Colon (tissue), 2 donors: Measurements from ENCODE around the gene TUBA4B.

Experiments used
- FAIRE-seq: peaks from 2 replicates; lab custom pipeline; 2012; peaks lifted over from hg19 to GRCh38; lab: Jason Lieb, UNC
- donor health status: control.
- donor health status: control.

TUBA4B gene

GRCh38 chr2:219218732-219219701 lies 34.0 kb upstream of the TUBA4B start, which contains the start of gene ABCB6:
Gene ABCB6, minus strand, starts transcription at chr2:219218958. Its CDS starts 285 bp downstream, at chr2:219218673.
- FAIRE-seq, result no peak

GRCh38 chr2:219219784-219220532 lies 33.1 kb upstream of the TUBA4B start:
- FAIRE-seq, result no peak

- no peak for FAIRE-seq
Measured at GRCh38 chr2:219220652-219221402, 32.2 kb upstream of the TUBA4B start.

DNA sequence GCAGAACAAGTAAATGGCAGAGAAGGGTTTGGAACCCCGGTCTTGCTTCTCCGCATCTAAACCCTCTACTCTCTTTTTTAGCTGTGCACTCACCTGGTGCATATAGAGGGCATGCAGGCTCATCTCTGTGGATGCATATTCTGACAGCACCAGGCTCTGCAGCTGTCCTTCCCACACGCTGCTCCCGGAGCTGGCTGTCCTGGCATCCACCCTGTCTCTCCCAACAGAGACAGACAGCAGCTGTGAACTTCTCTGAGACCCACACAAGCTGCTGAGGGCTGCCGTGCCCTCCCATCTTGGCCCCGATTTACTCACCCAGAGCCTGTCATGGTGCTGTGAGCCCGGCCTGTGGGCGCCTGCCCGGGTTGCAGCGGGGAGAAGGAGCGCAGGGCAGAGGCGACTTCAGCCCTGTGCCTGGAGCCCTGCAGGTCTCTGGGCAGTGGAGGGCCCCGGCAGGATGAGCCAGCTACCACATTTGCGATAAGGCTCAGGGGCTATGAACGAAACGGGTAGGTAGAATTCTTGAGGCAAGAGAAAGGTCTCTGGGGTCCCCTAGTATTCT lies 31.0 kb upstream of the TUBA4B start:
- no peak for FAIRE-seq

DNA sequence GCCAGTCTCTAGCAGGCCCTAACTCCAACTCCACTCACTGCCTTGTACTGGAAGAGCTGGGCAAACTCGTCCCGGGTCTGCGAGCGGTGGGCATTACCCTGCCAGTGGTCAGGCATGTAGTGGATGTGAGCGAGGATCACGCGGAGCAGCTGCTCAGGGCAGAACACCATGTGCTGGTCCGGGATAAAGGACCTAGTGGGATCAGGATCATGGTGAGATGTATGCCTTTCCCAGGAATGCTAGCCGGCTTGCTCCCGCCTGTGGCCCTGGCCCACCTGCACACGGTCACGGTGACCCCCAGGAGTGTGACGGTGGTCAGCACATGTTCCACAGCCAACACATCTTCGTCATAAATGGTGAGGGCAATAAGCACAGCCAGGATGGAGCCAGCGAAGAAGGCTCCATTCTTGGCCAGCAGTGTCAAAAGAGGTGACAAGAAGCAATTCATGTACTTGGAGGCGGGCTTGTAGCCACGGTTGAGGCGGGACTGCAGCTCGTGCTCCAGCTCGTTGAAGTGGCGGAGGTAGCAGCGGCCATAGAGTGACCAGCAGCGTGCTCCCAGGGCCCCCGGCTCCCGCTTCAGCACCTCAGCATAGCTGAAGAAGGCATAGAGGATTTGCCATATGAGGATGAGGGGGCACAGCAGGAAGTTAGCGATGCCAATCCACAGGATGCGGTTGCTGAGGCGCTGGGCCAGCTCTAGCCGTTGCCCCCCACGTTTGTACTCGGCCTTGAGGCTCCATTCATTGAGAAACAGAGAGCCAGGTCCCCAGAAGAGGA lies 29.0 kb upstream of the TUBA4B start:
- FAIRE-seq, result no peak

GRCh38 chr2:219225350-219225749 lies 27.7 kb upstream of the TUBA4B start:
- FAIRE-seq, result no peak

DNA sequence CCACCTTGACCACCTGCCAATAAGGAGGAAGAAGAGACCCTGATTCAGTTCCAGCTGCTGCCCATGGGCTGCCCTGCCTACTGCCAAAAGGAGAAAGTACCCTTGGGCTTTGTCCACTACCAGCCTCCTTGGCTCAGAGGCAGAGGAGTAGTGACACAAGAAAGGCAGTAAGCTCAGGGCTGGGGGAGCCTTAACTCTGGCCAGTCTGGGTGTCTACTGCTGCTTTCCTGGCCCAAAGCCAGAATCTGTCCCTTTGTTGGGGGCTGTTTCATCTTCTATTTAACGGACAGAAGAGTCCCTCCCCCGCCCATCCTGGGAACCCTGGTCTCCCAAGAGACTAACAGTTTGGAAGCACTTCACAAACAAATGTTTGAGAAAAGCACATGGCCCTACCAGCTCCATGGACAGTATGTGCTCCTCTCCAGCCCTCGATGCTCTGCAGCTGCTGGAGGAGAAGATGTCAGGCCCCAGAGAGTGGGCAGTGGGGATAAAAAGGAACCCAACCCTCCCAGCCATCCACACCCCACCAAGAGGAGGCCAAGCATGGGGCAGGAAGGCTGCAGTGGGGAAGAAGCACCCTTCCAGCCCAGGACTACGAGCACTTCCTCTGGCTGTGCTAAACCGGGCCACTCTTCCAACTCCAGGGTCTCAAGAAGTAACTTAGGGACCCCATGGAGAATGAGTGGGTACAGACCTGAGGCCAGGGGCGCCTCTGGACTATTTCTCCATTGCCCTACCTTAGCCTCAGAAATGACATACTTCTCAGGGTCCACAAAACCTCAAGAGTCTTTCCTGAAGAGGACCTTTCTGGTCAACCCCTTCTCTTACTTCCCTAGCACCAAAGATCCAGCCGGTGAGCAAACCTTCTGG lies 24.8 kb upstream of the TUBA4B start:
- no peak for FAIRE-seq

- no peak for FAIRE-seq
Measured at GRCh38 chr2:219228911-219229304, 24.1 kb upstream of the TUBA4B start.

- FAIRE-seq, result peak; percentile 65
Measured at GRCh38 chr2:219229305-219230058, 23.6 kb upstream of the TUBA4B start, which contains the start of the genes ANKZF1 and ATG9A. Gene ANKZF1, plus strand, starts transcription at chr2:219229806. Its CDS starts 452 bp downstream, at chr2:219230258. Gene ATG9A, minus strand, starts transcription at chr2:219229636. Its CDS starts 1,612 bp downstream, at chr2:219228024.

DNA sequence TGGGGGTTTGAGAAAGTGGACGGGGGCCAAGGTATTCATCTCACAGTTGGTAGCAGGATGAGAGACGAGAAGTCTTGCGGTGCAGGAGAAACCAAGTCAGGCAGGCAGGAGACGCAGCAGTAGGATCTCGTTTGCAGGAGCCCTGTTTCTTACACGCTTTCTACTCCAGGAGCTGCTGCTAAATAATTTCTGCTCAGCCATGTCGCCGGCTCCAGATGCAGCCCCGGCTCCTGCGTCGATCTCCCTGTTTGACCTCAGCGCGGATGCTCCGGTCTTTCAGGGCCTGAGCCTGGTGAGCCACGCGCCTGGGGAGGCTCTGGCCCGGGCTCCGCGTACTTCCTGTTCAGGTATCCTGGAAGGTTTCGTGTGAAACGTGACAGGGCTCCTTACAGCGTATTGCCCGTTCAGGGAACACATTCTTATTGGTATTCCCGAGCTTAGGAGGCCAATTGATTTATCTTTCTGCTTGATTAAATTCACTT lies 22.9 kb upstream of the TUBA4B start:
- no peak for FAIRE-seq

- FAIRE-seq, result no peak
Measured at GRCh38 chr2:219234331-219234730, 18.7 kb upstream of the TUBA4B start.

- no peak for FAIRE-seq
Measured at GRCh38 chr2:219243291-219243761, 9.7 kb upstream of the TUBA4B start.

DNA sequence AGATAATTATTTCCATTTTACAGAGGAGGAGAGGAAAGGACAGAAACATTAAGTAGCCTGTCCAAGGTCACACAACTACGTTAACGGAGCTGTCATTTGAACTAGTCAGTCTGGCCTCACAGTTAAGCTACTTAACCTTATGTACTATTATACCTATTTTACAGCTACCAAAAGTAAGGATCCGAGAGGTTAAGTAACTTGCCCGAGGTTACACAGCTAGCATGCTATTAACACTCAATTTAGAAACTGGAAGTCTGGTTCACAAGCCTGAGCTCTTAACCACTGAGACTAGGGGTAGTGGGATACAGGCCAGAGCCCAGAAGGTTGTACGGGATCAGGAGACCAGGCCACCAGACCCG lies 8.3 kb upstream of the TUBA4B start:
- no peak for FAIRE-seq

DNA sequence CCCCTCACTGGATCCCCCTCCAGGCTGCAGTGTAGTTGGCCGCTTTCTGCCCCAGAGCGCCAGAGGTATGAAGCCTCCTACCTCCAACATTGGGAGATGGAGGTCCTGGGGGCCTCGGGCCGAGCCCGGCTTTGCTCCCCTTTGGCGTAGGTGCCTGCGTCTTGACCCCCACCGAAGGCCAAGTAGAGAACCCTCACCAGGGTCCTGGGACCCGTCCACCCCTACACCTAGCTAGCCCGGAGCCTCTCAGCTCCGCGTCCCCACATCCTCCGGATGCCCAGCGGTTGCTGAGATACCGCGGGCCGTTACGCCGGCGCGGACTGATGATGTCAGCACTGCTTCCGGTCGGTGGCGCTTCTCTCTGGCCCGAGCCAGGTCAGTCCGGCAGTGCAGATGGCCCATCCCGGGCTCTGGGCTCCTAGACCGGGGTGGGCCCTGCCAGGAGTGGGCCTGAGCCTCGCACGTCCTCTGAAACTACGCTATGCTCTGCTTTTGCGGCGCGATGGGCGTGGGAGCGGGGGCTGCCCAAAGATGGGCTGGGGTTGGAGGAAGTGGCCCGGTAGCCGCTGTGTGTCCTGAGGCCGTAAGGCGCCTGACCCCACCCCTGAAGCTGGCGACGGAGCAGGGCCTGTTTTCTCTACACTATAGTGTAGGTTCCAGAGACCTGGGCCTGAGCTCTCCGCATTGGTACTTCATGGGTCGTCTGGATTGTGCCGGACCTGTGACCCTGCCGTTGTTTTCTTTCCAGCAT lies 7.7 kb upstream of the TUBA4B start, which contains the start of the genes GLB1L and STK16:
Gene GLB1L (minus strand): TSS at position 297 of the 751 bp plus-strand sequence. CDS start 1,871 bp downstream, outside the sequence.
Gene STK16 (plus strand): TSS at position 332 of the 751 bp plus-strand sequence. CDS start 521 bp downstream, outside the sequence.
- FAIRE-seq, result no peak

- no peak for FAIRE-seq
Measured at GRCh38 chr2:219245899-219246230, 7.2 kb upstream of the TUBA4B start.

DNA sequence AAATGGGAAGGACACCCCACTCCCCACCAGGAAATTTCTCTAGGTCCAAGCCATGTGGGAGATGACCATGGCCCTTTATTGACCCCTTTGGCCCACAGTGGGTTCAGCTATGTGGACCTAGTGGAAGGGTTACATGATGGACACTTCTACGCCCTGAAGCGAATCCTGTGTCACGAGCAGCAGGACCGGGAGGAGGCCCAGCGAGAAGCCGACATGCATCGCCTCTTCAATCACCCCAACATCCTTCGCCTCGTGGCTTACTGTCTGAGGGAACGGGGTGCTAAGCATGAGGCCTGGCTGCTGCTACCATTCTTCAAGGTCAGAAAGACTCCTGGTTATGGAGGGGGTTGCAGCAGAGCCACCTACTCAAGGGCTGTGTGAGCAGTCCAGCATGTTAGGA lies 6.5 kb upstream of the TUBA4B start:
- no peak for FAIRE-seq

GRCh38 chr2:219247678-219248642 lies 5.1 kb upstream of the TUBA4B start:
- FAIRE-seq, result no peak
